SW480 (cell line): ENCODE data around the gene FOXRED2.
A peak's percentile ranks its signal among the peaks of the same experiment; 100 is the strongest.

Experiments
- DNase-seq: peaks from one replicate; pipeline ENCODE4 v3.0.0-alpha.2; 2016; ENCODE audit warnings: low spot score

Gene FOXRED2

DNA sequence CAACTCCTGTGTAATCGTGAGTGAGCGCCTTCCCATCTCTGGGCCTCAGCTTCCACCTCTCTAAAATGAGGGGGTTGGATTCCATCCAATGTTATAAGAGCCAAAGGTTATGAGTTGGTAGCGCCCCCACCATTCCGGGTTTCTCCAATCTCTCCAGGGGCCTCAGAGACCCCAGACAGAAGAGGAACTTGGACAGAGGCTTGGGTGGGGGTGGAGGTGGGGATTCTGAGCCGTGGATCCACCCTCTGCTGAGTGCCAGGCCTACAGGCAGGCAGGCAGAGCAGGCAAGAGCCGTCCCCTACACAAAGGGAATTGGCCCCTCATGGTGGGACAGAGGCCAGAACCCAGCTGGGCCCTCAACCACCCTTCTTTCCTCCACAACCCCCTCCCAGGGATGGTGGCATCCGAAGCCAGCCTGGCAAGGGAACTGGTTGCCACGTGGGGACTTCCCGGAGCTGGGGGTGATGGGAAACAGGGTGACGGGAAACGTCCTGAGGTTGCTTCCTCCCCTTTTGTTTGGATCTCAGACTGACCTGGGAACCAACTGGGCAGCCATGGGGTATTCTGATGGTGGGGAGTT lies 57.2 kb downstream of the FOXRED2 start:
- DNase-seq, result no peak

DNA sequence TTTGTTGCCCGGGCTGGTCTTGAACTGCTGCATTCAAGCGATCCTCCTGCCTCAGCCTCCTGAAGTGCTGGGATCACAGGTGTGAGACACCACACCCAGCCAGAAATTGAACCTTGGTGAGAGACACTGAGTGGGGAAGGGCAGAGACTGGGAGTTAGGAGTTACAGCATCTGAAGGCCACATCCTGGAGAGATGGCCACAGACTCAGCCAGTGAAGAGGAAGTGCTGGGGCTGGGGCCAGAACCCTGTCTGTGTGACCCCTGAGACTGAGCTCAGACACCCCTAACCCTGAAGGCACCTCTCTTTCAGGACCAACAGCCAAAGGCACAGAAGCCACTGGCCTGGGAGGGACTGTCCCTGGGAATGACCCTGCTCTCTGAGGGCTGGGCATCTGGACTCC lies 59.2 kb downstream of the FOXRED2 start:
- no peak for DNase-seq

DNA sequence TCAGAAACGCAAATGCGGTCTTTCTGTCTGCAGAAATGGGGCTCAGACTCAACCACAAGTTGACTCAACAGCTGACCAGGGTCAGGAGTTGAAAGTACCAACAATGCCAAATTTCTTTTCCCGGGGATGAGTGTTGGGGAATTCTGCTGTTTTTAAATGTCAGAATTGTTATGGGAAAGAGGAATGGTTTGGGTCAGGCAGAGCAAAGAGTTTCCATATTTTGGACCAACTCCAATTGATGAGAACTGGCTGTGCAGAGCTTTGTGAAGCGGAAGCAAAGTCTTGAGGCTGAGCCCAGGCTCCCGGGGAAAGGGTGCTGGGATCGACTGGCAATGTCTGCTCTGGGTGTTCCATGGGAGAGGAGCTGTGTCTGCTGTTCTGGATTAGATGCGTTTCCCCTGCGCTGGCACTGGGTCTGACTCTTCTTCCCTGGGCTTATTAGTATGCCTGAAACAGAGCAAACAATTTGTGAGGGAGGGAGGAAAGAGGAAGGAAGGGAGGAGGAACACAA lies 61.6 kb downstream of the FOXRED2 start:
- DNase-seq, result no peak

DNA sequence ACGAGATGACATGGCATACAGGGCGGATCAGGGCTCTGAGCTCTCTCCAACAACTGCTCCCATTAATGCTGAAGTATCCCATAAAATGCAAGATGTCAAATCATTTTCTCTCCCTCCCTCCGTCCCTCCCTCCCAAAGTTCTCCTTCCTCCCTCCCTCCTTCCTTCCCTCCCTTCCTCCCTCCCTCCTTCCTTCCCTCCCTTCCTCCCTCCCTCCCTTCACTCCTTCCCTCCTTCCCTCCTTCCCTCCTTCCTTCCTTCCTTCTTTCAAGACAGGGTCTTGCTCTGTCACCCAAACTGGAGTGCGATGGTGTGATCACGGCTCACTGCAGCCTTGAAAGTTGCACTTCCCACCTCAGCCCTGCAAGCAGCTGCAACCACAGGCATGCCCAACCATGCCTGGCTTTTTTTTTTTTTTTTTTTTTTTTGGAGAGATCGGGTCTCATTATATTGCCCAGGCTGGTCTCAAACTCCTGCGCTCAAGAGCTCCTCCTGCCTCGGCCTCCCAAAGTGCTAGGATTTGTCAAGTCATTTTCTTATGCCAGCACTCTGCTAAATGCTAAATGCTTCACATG lies 63.6 kb downstream of the FOXRED2 start:
- DNase-seq, result no peak

DNA sequence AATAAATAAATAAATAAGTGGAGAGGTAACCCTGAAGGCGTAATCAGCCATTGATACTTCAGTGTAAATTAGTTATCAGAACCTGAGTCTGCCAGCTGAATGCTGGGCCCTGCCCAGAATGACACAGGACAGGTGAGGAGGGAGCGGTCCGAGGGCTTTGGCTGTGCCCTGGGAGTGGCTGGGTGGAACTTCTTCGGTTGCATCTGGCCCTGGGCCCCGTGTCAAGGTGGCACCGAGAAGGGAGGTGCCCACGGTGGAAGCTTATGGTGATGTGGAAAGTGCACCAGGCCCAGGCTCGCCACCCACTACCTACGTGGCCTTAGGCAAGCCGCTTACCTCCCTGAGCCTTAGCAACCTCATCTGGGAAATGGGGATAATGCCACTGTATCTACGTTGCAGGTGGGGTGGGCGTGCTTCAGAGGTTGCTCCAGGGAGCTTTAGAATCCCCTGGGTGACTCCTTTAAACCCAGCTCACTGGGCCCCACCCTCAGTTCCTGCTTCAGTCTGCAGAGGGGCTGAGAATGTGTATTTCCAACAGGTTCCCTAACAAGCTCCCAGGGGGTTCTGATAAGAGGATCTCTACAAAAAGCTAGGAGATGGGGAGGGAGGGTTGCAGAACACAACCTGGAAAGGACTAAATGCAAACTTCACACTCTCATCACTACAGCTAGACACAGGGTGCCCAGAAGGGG lies 64.2 kb downstream of the FOXRED2 start:
- DNase-seq, result no peak

DNA sequence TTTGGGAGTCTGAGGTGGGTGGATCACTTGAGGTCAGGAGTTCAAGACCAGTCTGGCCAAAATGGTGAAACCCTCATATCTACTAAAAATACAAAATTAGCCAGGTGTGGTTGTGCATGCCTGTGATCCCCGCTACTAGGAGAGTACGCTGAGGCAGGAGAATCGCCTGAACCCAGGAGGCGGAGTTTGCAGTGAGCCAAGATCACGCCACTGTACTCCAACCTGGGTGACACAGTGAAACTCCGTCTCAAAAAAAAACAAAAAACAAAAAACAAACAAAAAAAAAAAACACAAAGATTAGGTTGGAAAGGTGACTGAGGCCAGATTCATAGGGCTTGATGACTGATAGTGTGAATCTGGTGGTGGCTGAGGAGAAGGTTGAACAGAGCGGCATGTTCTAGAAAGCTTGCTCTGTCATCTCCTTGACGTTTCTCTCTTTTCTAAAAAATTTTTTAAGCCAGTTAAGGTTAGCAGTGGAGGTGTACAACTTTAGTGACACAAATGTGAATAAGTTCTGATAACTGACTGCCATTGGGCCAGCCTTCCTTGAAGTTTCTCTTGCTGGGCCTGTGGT lies 66.3 kb downstream of the FOXRED2 start:
- DNase-seq, result no peak

- DNase-seq, result peak; percentile 57
Measured at GRCh38 chr22:36439481-36440271, 67.2 kb downstream of the FOXRED2 start.
